ENCODE results near the gene ABCB10. TPM values are rescaled to one million over a fixed set of nuclear protein-coding genes. Genes with fewer than 3 reads are reported as not detected.

The ABCB10 gene
- total and polyA plus RNA-seq, 2 experiments from 2014 or later: 4.7 to 9.7 TPM

GRCh38 chr1:229495782-229496181 lies 62.7 kb downstream of the ABCB10 start:
- no peaks in the 10 kb centered on the region for H3K27me3 ChIP-seq (ENCODE audit: insufficient read depth)
- no peaks in the 10 kb centered on the region; the same call in 1 of the 2 replicates for H4K20me1 ChIP-seq (replicated peaks; ENCODE audit: insufficient read depth)
- peaks cover 56% of the 10 kb centered on the region for H3K36me3 ChIP-seq (ENCODE audit: insufficient read depth)
- no peak overlapping the region for H3K4me3 ChIP-seq
- H2AFZ ChIP-seq: no peak overlapping the region
- H3K4me1 ChIP-seq (ENCODE audit: insufficient read depth): no peaks in the 10 kb centered on the region
- no peaks in the 10 kb centered on the region for H3K9me2 ChIP-seq (ENCODE audit: insufficient read depth)
- peaks cover 68% of the 10 kb centered on the region for H3K36me3 Mint-ChIP-seq (ENCODE audit: low read depth)
- H3K27ac ChIP-seq (ENCODE audit: low read depth): no peak overlapping the region
- H3K4me2 ChIP-seq: no peak overlapping the region
- no peaks in the 10 kb centered on the region for H3K4me1 Mint-ChIP-seq
- peaks cover 2% of the 10 kb centered on the region for H3K27me3 Mint-ChIP-seq (ENCODE audit: insufficient read depth, low read depth, poor library complexity)
- H3K4me3 Mint-ChIP-seq: no peak overlapping the region
- H3F3A ChIP-seq (replicated peaks; ENCODE audit: low read depth): no peaks in the 10 kb centered on the region
- H3K9me3 Mint-ChIP-seq: no peaks in the 10 kb centered on the region
- TF ChIP-seq EZH2 (IDR thresholded peaks at IDR 0.05; ENCODE audit: low read depth, unreplicated experiment) (no peak), CTCF (conservative IDR thresholded peaks at IDR 0.05; ENCODE audit: low read depth in 2 of 2) (no peak), EZH2phosphoT487 (IDR thresholded peaks at IDR 0.05; ENCODE audit: unreplicated experiment) (no peak)
- no peaks in the 10 kb centered on the region for H3K79me2 ChIP-seq (replicated peaks; ENCODE audit: insufficient read depth)
- DNase-seq (ENCODE audit: low spot score): no peak
- no peak overlapping the region for H3K27ac Mint-ChIP-seq
- ATAC-seq: no peak

- H3K27me3 Mint-ChIP-seq (ENCODE audit: insufficient read depth, low read depth, poor library complexity): peaks cover 2% of the 10 kb centered on the region
- H3K4me1 Mint-ChIP-seq: no peaks in the 10 kb centered on the region
- H3K4me3 ChIP-seq: no peak overlapping the region
- no peak overlapping the region for H3K27ac Mint-ChIP-seq
- H2AFZ ChIP-seq: no peak overlapping the region
- H3K36me3 ChIP-seq (ENCODE audit: insufficient read depth): peaks cover 43% of the 10 kb centered on the region
- no peaks in the 10 kb centered on the region for H3K9me3 Mint-ChIP-seq
- H3K4me2 ChIP-seq: no peak overlapping the region
- DNase-seq (ENCODE audit: low spot score) (no peak), ATAC-seq (no peak)
- no peak overlapping the region for H3K4me3 Mint-ChIP-seq
- H3K9me2 ChIP-seq (ENCODE audit: insufficient read depth): no peaks in the 10 kb centered on the region
- no peaks in the 10 kb centered on the region for H3K27me3 ChIP-seq (ENCODE audit: insufficient read depth)
- H3K79me2 ChIP-seq (replicated peaks; ENCODE audit: insufficient read depth): no peaks in the 10 kb centered on the region
- no peaks in the 10 kb centered on the region for H3K4me1 ChIP-seq (ENCODE audit: insufficient read depth)
- peaks cover 66% of the 10 kb centered on the region for H3K36me3 Mint-ChIP-seq (ENCODE audit: low read depth)
- no peaks in the 10 kb centered on the region for H3F3A ChIP-seq (replicated peaks; ENCODE audit: low read depth)
- peaks cover 3% of the 10 kb centered on the region; the same call in 1 of the 2 replicates for H4K20me1 ChIP-seq (replicated peaks; ENCODE audit: insufficient read depth)
- H3K27ac ChIP-seq (ENCODE audit: low read depth): no peak overlapping the region
- TF ChIP-seq NANOG (IDR thresholded peaks at IDR 0.05; ENCODE audit: borderline replicate concordance): no peak
- TF ChIP-seq, protein P1, sequence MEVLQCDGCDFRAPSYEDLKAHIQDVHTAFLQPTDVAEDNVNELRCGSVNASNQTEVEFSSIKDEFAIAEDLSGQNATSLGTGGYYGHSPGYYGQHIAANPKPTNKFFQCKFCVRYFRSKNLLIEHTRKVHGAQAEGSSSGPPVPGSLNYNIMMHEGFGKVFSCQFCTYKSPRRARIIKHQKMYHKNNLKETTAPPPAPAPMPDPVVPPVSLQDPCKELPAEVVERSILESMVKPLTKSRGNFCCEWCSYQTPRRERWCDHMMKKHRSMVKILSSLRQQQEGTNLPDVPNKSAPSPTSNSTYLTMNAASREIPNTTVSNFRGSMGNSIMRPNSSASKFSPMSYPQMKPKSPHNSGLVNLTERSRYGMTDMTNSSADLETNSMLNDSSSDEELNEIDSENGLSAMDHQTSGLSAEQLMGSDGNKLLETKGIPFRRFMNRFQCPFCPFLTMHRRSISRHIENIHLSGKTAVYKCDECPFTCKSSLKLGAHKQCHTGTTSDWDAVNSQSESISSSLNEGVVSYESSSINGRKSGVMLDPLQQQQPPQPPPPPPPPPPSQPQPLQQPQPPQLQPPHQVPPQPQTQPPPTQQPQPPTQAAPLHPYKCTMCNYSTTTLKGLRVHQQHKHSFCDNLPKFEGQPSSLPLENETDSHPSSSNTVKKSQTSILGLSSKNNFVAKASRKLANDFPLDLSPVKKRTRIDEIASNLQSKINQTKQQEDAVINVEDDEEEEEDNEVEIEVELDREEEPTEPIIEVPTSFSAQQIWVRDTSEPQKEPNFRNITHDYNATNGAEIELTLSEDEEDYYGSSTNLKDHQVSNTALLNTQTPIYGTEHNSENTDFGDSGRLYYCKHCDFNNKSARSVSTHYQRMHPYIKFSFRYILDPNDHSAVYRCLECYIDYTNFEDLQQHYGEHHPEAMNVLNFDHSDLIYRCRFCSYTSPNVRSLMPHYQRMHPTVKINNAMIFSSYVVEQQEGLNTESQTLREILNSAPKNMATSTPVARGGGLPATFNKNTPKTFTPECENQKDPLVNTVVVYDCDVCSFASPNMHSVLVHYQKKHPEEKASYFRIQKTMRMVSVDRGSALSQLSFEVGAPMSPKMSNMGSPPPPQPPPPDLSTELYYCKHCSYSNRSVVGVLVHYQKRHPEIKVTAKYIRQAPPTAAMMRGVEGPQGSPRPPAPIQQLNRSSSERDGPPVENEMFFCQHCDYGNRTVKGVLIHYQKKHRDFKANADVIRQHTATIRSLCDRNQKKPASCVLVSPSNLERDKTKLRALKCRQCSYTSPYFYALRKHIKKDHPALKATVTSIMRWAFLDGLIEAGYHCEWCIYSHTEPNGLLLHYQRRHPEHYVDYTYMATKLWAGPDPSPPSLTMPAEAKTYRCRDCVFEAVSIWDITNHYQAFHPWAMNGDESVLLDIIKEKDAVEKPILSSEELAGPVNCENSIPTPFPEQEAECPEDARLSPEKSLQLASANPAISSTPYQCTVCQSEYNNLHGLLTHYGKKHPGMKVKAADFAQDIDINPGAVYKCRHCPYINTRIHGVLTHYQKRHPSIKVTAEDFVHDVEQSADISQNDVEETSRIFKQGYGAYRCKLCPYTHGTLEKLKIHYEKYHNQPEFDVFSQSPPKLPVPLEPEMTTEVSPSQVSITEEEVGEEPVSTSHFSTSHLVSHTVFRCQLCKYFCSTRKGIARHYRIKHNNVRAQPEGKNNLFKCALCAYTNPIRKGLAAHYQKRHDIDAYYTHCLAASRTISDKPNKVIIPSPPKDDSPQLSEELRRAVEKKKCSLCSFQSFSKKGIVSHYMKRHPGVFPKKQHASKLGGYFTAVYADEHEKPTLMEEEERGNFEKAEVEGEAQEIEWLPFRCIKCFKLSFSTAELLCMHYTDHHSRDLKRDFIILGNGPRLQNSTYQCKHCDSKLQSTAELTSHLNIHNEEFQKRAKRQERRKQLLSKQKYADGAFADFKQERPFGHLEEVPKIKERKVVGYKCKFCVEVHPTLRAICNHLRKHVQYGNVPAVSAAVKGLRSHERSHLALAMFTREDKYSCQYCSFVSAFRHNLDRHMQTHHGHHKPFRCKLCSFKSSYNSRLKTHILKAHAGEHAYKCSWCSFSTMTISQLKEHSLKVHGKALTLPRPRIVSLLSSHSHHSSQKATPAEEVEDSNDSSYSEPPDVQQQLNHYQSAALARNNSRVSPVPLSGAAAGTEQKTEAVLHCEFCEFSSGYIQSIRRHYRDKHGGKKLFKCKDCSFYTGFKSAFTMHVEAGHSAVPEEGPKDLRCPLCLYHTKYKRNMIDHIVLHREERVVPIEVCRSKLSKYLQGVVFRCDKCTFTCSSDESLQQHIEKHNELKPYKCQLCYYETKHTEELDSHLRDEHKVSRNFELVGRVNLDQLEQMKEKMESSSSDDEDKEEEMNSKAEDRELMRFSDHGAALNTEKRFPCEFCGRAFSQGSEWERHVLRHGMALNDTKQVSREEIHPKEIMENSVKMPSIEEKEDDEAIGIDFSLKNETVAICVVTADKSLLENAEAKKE (CRISPR knock-in tag; IDR thresholded peaks at IDR 0.05): no peak
- no peak for TF ChIP-seq STAT1 (IDR thresholded peaks at IDR 0.05; ENCODE audit: unreplicated experiment)
- no peak for TF ChIP-seq JUNB (IDR thresholded peaks at IDR 0.05; ENCODE audit: unreplicated experiment)
- TF ChIP-seq REST (IDR thresholded peaks at IDR 0.05; ENCODE audit: unreplicated experiment): no peak
- TF ChIP-seq CTCF (conservative IDR thresholded peaks at IDR 0.05; ENCODE audit: low read depth in 2 of 2): no peak
Observed at GRCh38 chr1:229487181-229487580, 71.3 kb downstream of the ABCB10 start.

All from GM23338 (cell line).